ENCODE data around the gene VSIG8.

VSIG8 gene

DNA sequence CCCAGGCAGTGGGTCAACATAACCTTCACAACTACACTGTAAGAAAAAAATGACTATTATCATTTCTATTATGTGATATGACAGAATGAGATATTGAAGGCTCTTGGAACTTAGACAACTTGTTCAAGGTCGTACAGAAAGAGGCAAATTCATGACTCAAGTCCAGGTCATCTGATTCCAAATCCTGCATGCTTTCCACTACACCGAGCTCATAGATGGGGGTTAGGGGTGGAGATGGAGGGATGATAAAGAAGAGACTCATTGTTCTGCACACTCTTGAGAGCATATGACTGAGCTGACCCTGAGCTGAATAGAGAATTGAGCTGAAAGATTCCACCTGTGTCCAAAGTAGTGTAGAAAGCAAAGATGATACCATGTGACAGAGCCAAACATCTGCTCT lies 57.5 kb downstream of the VSIG8 start:
- TF ChIP-seq, protein P1, sequence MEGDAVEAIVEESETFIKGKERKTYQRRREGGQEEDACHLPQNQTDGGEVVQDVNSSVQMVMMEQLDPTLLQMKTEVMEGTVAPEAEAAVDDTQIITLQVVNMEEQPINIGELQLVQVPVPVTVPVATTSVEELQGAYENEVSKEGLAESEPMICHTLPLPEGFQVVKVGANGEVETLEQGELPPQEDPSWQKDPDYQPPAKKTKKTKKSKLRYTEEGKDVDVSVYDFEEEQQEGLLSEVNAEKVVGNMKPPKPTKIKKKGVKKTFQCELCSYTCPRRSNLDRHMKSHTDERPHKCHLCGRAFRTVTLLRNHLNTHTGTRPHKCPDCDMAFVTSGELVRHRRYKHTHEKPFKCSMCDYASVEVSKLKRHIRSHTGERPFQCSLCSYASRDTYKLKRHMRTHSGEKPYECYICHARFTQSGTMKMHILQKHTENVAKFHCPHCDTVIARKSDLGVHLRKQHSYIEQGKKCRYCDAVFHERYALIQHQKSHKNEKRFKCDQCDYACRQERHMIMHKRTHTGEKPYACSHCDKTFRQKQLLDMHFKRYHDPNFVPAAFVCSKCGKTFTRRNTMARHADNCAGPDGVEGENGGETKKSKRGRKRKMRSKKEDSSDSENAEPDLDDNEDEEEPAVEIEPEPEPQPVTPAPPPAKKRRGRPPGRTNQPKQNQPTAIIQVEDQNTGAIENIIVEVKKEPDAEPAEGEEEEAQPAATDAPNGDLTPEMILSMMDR (IDR thresholded peaks at IDR 0.05; ENCODE audit: low read depth, low read length) = no peak
- in situ Hi-C loops (cut with HindIII; ENCODE audit: low sequenced_read_pairs) = no loop called here
- H3K4me3 ChIP-seq (ENCODE audit: low read depth, low read length) = no peak overlapping the region
- DNase-seq (ENCODE audit: low read depth, low spot score) = no peak

Measured in astrocyte of the spinal cord (primary cell).